ENCODE data around the gene BBOF1.

The BBOF1 gene

GRCh38 chr14:74029136-74029535, 10.0 kb downstream of the BBOF1 start:
- no peak for DNase-seq

GRCh38 chr14:74034572-74034971, 15.4 kb downstream of the BBOF1 start:
- no peak for DNase-seq

- DNase-seq = no peak
These were observed 16.4 kb downstream of the BBOF1 start for GRCh38 chr14:74035556-74035955.

GRCh38 chr14:74038020-74038859, 19.1 kb downstream of the BBOF1 start:
- no peak for DNase-seq

- DNase-seq = no peak
These were observed 23.1 kb downstream of the BBOF1 start for GRCh38 chr14:74042296-74042695.

GRCh38 chr14:74045522-74045921, 26.4 kb downstream of the BBOF1 start:
- DNase-seq = no peak

GRCh38 chr14:74048281-74048680, 29.1 kb downstream of the BBOF1 start:
- DNase-seq = no peak

GRCh38 chr14:74049876-74050495, 30.8 kb downstream of the BBOF1 start:
- DNase-seq = no peak

GRCh38 chr14:74062809-74063150, 43.6 kb downstream of the BBOF1 start:
- DNase-seq = no peak

GRCh38 chr14:74064426-74064825, 45.3 kb downstream of the BBOF1 start:
- DNase-seq = no peak

- no peak for DNase-seq
These were observed 45.7 kb downstream of the BBOF1 start for GRCh38 chr14:74064883-74065282.

- DNase-seq = no peak
These were observed 46.8 kb downstream of the BBOF1 start for GRCh38 chr14:74065746-74066575.

GRCh38 chr14:74077401-74077800, 58.3 kb downstream of the BBOF1 start:
- DNase-seq = no peak

GRCh38 chr14:74080820-74081460, 61.8 kb downstream of the BBOF1 start:
- no peak for DNase-seq

- no peak for DNase-seq
These were observed 62.3 kb downstream of the BBOF1 start for GRCh38 chr14:74081491-74081890.

GRCh38 chr14:74083161-74083560, 64.0 kb downstream of the BBOF1 start:
- no peak for DNase-seq

- DNase-seq = peak; percentile 34
These were observed 64.7 kb downstream of the BBOF1 start for GRCh38 chr14:74083784-74084276.

- DNase-seq = peak; percentile 100
These were observed 65.3 kb downstream of the BBOF1 start, which contains the start of the genes ALDH6A1 and LIN52 for GRCh38 chr14:74084277-74085046. Gene ALDH6A1, minus strand, starts transcription at chr14:74084453. Its CDS starts 59 bp downstream, at chr14:74084394. Gene LIN52, plus strand, starts transcription at chr14:74084956. Its CDS starts 19 bp downstream, at chr14:74084975.

- no peak for DNase-seq
These were observed 66.0 kb downstream of the BBOF1 start for GRCh38 chr14:74085047-74085637.

- DNase-seq = no peak
These were observed 66.7 kb downstream of the BBOF1 start for GRCh38 chr14:74085828-74086227.

- DNase-seq = no peak
These were observed 70.3 kb downstream of the BBOF1 start for GRCh38 chr14:74089251-74090020.

All from left hindlimb (tissue), 1 donor.